ENCODE data around the gene GSS.
"Not testable (repeated sequence)": the region's sequence is repeated elsewhere in the genome, so short reads cannot be mapped to it uniquely, and the experiment has no call there.

GSS gene

GRCh38 chr20:34907616-34908469 lies 47.8 kb downstream of the GSS start:
- no peak for DNase-seq (ENCODE audit: low read depth, low spot score)

GRCh38 chr20:34904202-34904621 lies 51.4 kb downstream of the GSS start:
- no peak for DNase-seq (ENCODE audit: low read depth, low spot score)

GRCh38 chr20:34898731-34899130 lies 56.9 kb downstream of the GSS start:
- not testable (repeated sequence) for DNase-seq (ENCODE audit: low read depth, low spot score)

- not testable (repeated sequence) for DNase-seq (ENCODE audit: low read depth, low spot score)
Measured at GRCh38 chr20:34898129-34898528, 57.5 kb downstream of the GSS start.

- DNase-seq (ENCODE audit: low read depth, low spot score) = no peak
Measured at GRCh38 chr20:34896086-34896621, 59.5 kb downstream of the GSS start.

GRCh38 chr20:34895465-34895864 lies 60.1 kb downstream of the GSS start:
- no peak for DNase-seq (ENCODE audit: low read depth, low spot score)

GRCh38 chr20:34894723-34895122 lies 60.9 kb downstream of the GSS start:
- DNase-seq (ENCODE audit: low read depth, low spot score) = no peak

- no peak for DNase-seq (ENCODE audit: low read depth, low spot score)
Measured at GRCh38 chr20:34892671-34893070, 62.9 kb downstream of the GSS start.

- DNase-seq (ENCODE audit: low read depth, low spot score) = no peak
Measured at GRCh38 chr20:34891166-34892062, 64.2 kb downstream of the GSS start.

GRCh38 chr20:34888468-34888867 lies 67.1 kb downstream of the GSS start:
- DNase-seq (ENCODE audit: low read depth, low spot score) = no peak

GRCh38 chr20:34887023-34887422 lies 68.6 kb downstream of the GSS start:
- no peak for DNase-seq (ENCODE audit: low read depth, low spot score)

- DNase-seq (ENCODE audit: low read depth, low spot score) = no peak
Measured at GRCh38 chr20:34886122-34886521, 69.5 kb downstream of the GSS start.

- no peak for DNase-seq (ENCODE audit: low read depth, low spot score)
Measured at GRCh38 chr20:34884260-34884659, 71.3 kb downstream of the GSS start.

GRCh38 chr20:34883809-34884208 lies 71.8 kb downstream of the GSS start:
- DNase-seq (ENCODE audit: low read depth, low spot score) = no peak

GRCh38 chr20:34883087-34883688 lies 72.4 kb downstream of the GSS start:
- DNase-seq (ENCODE audit: low read depth, low spot score) = no peak

- DNase-seq (ENCODE audit: low read depth, low spot score) = no peak
Measured at GRCh38 chr20:34881689-34882088, 73.9 kb downstream of the GSS start.

- not testable (repeated sequence) for DNase-seq (ENCODE audit: low read depth, low spot score)
Measured at GRCh38 chr20:34880971-34881370, 74.6 kb downstream of the GSS start.

GRCh38 chr20:34880215-34880850 lies 75.3 kb downstream of the GSS start:
- no peak for DNase-seq (ENCODE audit: low read depth, low spot score)
